22Rv1 (cell line): Measurements from ENCODE around the gene STK36.
A peak's percentile ranks its signal among the peaks of the same experiment; 100 is the strongest.
"Not testable (repeated sequence)": the region's sequence is repeated elsewhere in the genome, so short reads cannot be mapped to it uniquely, and the experiment has no call there.

ENCODE experiments used
- H3K27ac ChIP-seq: fragments of 450-650 bp; 2 replicates; pipeline ENCODE4 v1.5.1; 2017
- CTCF ChIP-seq: fragments of 450-650 bp; IDR thresholded peaks from 2 replicates; pipeline ENCODE4 v1.5.1; 2017; ENCODE audit warnings: mild to moderate bottlenecking
- ZFX ChIP-seq: fragments of 450-650 bp; IDR thresholded peaks from 2 replicates; pipeline ENCODE4 v1.6.1; 2017; ENCODE audit warnings: antibody characterized with exemption, borderline replicate concordance

Gene STK36

GRCh38 chr2:218663901-218664300 is 8.0 kb upstream of the STK36 start:
- H3K27ac ChIP-seq: no peak overlapping the region
- TF ChIP-seq CTCF: no peak

- no peak for TF ChIP-seq ZFX
- no peak for TF ChIP-seq CTCF
- H3K27ac ChIP-seq: no peak overlapping the region
Measured at GRCh38 chr2:218664653-218665052, 7.2 kb upstream of the STK36 start.

GRCh38 chr2:218671097-218671653 is 711 bp upstream of the STK36 start:
- H3K27ac ChIP-seq: peak overlapping the region; percentile 80
- no peak for TF ChIP-seq CTCF
- TF ChIP-seq ZFX: no peak

- no peak for TF ChIP-seq ZFX
- no peak for TF ChIP-seq CTCF
Measured at GRCh38 chr2:218679119-218679518, 7.2 kb downstream of the STK36 start.

GRCh38 chr2:218680061-218680460 is 8.2 kb downstream of the STK36 start:
- no peak overlapping the region for H3K27ac ChIP-seq
- TF ChIP-seq ZFX: no peak

More at GRCh38 chr2:218679119-218679518, 7.2 kb downstream of the STK36 start:
- H3K27ac ChIP-seq: no peak overlapping the region

GRCh38 chr2:218687400-218688060 is 15.6 kb downstream of the STK36 start:
- not testable (repeated sequence) for H3K27ac ChIP-seq
- TF ChIP-seq CTCF: peak; percentile 89

GRCh38 chr2:218691234-218691633 is 19.3 kb downstream of the STK36 start:
- no peak overlapping the region for H3K27ac ChIP-seq
- no peak for TF ChIP-seq ZFX
- no peak for TF ChIP-seq CTCF
